GM18519 (cell line): ENCODE data around the gene FANCL.
"Not testable (repeated sequence)": the region's sequence is repeated elsewhere in the genome, so short reads cannot be mapped to it uniquely, and the experiment has no call there.

Experiments used
- ATAC-seq: cut with Tn5 transposase; IDR thresholded peaks from one replicate; pipeline ENCODE4 v1.9.1; 2021; ENCODE audit warnings: mild to moderate bottlenecking, moderate library complexity; ENCODE audit not compliant: unreplicated experiment, low FRiP score

Gene FANCL

DNA sequence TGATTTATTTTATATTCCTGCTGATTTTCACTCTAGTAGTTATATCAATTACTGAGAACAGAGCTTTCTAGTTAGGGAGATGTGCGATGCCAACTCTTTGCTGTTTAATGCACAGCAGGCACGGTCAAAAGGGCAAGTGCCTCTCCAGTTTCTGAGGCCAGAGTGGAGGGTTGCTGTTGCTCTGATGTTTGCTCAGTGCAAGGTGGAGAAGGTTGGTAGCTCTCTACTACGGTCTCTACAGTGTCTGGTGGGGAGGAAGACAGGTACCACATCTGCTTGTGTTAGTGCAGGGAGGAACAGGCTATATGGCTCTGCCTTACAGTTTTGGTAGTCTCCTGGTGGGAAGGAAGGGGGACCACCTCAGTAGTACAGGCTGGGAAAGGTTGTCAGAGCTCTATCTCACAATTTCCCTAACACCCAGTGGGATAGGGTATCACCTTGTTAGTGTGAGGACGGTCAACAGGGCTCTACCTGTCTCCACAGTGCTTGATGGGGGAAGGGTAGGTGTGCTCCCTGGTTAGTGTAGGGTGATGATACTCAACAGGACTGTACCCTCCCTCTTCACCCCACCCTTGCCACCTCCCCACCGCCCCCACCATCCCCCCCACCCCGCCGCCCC is 85.9 kb downstream of the FANCL start:
- no peak for ATAC-seq

DNA sequence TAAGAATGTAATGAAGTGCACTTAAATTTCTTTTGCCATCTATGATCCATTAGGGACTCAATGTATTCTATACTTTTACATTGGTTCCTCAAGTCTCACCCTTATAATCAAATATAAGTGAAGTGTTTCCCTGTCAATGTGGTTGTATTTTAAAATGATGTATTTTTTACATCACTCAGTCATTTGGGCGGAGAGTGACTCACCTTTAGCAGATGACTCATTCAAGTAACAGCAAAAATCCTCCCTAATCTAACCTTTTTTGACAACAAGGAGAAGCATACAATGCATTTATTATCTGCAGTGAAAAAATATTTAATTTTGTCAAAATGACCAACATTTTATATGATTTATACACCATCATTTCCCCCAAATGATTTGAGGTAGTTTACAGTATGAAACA is 94.4 kb downstream of the FANCL start:
- no peak for ATAC-seq

DNA sequence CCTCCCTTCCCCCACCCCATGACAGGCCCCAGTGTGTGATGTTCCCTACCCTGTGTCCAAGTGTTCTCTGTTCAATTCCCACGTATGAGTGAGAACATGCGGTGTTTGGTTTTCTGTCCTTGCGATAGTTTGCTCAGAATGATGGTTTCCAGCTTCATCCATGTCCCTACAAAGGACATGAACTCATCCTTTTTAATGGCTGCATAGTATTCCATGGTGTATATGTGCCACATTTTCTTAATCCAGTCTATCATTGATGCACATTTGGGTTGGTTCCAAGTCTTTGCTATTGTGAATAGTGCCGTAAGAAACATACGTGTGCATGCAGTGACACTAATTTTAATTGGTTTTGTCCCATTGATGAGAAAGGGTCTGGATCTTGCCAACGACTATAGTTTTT is 95.4 kb downstream of the FANCL start:
- ATAC-seq = not testable (repeated sequence)

DNA sequence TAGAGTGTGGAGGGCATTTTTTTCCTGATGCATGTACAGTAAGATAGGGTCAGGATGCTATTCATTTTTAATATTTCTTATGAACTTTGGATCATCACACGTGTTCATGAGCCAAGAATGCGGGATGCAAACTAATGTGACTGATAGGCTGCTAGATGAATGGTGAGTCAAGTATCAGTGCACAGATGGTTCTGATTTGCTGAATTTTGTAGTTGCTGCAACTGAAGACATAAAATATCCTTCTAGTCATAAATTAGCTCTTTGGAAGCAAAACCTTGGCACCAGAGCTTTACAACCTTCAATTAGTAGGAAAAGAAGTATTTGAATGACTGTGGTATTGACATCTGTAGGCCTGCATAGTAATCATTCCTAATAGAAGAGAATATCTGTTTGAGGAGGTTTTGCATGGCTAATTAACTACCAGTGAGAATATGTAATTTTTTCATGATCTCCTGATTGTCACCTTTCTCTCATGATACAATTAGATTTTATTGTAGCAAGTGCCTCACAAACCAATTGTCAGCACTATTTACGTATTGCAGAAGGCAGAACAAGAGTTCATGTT is 100.5 kb downstream of the FANCL start:
- no peak for ATAC-seq

DNA sequence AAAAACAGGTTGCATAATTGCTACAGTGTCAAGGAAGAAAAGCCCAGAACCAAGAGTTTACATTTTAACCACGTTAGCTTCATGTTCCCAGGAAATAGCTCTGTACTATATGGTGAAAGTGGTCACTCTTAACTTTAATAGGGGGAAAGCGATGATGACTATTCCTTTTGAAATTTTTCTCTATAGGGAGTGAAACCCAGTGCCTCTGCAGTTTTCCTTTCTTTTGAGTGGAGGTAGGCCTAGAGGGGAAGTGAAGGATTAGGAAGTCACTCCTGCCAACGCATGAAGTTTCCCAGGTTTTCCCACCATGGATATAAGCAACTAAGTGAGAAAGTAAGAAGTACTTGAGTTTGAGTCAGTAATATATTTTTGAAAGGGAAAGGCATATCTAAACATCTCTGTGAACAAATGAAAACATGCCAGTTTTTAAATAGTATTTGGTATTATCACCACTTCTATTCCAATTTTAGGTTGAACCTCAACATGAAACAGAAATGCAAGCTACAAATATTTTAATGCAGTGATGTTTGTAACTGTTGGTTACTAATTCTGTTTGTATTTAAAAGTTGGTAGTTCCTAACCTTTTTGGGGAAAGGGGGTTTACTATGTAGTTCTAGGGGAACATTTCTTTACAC is 102.6 kb downstream of the FANCL start:
- ATAC-seq = no peak

DNA sequence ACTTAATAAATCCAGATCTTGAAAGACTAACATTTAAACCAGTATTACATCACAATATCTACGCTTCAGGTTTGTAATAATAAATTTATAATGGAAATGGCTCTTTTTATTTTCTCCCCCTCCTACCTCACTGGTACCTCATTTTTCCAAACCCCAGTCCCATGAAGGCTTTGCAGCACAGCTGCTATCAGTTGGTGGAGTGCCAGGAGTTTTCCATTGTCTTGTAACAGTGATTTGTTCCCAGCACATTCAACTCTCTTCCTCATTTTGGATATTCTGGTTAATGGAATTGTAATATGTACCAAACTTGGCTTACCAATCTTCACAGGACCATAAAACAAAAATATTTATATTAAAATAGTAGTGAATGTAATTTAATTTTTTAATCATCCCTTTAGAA is 103.3 kb downstream of the FANCL start:
- no peak for ATAC-seq

DNA sequence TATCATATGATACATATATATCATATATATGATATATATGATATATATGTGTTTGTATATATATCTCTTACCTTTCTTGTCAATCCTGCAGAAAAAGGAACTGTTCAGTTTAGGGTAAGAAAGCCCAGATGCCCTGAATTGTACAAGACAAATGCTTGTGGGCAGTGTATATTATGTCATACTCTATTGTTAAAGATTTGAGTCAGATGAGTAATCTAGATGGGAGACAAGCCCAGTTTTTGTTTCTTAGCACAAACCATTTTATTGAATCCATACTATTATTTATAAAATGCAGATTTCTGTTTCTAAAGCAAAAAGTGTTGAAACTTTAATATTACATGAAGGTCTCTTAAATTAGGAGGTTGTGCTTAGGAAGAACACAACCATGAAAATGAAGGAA is 103.9 kb downstream of the FANCL start:
- peak; percentile 81 for ATAC-seq

DNA sequence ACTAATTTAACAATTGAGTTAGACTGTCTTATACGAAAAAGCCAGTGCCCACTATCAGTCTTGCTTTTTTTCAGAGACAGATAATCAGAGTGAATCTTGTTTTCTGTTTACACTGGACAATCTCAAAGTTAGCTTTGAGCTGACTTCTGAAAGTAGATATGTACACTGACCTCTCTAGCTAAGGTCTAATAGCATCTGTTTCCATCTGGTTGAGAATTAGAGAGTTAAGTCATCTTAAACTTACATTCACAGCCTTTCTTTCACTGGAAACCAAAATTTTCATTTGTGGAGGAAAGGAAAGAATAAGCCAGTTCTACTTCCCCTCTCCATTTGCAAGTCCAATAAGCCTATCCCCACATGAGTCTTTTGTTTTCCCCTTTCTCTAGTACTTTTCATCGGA is 105.3 kb downstream of the FANCL start:
- ATAC-seq = no peak

DNA sequence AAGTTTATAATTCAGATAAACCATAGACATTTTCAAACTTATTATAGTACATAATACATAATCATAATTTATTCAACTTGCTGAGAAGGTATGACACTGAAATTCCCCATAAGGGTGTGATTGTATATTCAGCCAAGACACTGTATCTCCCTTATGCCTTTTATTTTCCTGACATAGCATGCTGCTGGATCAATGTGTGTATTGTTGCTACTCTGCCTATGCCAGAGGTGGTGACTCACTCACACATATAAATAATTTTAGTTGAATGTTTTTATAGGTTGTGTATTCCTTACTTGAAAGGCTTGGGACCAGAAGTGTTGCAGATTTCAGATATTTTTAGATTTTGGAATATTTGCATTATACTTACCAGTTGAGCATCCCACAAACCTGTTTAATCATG is 107.7 kb downstream of the FANCL start:
- ATAC-seq = no peak

DNA sequence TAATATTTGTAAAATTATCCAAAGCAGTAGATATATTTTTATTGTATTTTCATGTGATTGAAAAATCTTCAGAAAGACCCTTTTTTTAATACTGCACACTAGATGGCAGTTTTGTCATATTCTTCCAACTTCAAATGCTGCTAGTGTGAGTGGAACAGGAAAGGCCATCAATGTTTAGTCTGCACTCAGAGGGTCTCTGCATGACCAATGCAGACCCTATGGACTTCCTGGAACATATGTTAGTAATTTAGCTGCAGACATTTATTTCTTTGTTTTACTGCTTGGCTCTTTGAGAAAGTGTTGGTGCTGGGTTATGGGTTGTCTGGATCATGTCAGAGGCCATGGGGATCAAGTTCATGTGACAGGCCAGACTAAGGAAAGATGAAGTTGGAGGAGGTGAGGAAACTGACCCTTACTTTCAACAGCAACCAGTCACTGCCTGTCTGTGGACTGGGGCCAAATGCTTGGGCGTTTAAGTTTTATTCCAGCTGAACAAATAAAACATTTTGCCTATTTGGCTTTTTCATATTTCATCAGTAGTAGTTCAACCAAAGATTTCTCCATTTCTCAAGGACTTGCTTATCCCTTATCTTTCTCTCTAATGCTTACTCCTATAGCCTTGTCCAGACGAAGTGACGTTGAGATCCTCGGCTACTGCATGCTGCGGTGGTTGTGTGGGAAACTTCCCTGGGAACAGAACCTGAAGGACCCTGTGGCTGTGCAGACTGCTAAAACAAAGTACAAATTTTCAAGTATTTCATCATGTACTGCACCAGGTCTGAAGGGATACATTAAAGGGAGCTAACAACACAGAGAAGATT is 109.7 kb downstream of the FANCL start:
- ATAC-seq = no peak

DNA sequence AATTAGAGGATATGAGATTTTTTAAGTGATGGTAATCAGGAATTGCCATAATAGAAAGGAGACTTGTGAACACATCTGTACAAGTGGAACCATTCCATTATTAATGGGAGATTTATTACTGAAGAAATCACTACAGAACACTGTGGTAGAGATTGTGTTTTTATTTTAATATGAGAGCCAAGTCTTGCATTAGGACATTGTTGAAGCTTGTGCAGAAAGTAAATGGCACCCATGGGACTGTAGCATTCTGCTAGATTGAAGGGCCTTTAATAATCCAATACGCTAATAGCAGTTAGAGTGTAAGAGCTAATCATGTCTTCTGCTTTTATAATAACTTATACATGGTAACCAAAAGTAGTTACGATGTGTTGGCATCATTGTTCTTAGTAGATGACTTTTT is 110.9 kb downstream of the FANCL start:
- no peak for ATAC-seq

DNA sequence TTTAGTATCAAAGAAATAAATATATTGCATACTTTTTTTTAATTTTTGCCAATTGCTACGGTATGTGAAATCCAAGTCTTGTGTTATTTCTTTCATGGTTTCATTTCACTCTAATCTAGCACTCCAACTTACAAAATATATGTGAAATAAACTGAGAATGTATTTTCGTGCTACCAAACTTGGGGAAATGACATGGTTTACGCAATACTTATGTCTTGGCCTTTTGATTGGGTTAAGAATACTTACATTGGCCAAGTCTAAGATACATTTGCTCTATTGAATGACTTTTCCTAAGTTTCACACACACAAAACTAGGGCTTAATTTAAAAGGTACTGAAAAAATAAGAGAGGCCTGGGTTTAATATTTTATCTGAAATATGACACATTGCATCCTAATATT is 114.0 kb downstream of the FANCL start:
- ATAC-seq = no peak

DNA sequence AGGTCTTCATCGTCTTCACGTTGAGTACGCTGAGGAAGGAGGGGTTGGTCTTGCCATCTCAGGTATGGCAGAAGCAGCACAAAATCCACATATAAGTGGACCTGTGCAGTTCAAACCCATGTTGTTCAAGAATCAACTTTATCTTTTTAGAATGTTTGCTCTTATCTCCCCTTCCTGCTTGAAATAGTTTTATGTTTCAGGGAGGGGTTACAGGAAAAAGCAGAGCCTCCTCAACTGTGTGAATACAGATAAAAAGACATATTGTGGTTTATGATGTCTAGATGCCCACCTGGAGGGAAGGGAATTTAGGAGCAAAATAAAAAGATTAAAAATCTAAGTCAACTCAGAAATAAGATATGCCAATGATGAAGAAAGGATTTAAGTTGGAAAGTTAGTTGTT is 118.6 kb downstream of the FANCL start:
- ATAC-seq = no peak

DNA sequence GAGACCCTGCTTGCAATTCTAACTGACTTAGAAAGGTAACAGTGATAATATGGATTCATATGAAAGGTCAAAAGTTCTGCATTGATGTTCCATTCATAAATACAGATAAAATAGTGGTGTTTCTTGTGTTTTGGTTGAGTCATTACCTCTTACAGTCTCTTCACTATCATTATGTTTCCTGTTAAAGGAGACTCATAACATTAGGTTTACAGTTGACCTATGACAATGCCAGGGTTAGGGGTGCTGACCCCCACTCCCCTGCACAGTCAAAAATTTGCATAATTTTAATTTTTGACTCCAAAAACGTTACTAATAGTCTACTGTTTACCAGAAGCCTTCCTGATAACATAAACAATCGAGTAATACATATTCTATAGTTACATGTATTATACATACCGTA is 119.1 kb downstream of the FANCL start:
- no peak for ATAC-seq

DNA sequence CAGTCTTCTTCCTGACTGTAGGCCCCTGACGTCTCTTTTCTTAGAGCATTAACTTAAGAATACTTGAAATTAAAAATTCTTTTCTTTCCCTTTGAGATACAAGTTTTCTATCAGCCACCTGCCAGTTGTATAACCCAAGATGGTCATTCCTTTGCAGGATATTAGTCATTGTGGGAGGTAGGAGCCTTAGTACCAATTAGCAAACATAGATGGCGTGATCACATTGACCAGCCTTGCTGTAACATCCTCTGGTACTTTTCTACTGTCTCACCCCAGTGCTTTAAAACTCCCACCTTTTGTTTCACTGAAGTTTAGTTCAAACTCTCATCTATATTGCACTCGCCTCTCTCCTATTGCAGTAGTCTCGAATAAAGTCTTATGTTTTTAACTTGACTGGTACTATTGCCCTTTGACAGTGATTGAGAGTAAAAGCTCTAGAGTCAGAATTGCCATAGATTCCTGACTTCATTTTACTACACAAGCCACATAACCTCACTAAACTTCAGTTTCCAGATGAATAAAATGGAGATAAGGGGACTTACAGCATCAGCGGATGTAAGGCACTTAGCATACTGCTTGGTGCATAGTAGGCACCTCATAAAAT is 120.4 kb downstream of the FANCL start:
- ATAC-seq = no peak

DNA sequence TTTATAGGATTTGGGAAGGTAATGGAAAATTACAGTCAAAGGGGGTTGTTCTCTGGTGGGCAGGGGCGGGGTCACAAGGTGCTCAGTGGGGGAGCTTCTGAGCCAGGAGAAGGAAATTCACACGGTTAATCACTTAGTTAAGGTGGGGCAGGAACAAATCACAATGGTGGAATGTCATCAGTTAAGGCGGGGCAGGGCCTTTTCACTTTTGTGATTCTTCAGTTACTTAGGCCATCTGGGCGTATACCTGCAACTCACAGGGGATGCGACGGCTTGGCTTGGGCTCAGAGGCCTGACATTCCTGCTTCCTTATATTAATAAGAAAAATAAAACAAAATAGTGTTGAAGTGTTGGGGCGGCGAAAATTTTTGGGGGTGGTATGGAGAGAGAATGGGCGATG is 127.6 kb downstream of the FANCL start:
- not testable (repeated sequence) for ATAC-seq

DNA sequence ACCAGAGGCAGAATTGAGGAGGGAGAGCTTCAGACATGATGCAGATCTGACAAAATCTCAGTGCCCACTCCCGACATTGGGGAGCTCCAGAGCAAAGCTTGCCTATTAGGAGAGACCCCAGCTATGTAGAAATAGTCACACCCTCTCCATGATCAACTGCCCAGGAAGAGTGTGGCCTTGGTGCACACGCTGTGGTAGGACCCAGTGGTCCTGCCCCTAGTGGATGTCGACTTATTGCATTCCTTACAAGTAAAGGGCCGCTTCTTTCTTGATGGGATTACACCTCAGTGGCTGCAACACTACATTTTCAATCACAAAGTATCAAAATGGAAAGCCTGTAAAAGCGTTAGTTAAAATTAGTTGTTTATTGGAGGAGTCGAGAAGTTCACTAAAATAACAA is 130.4 kb downstream of the FANCL start:
- ATAC-seq = no peak

DNA sequence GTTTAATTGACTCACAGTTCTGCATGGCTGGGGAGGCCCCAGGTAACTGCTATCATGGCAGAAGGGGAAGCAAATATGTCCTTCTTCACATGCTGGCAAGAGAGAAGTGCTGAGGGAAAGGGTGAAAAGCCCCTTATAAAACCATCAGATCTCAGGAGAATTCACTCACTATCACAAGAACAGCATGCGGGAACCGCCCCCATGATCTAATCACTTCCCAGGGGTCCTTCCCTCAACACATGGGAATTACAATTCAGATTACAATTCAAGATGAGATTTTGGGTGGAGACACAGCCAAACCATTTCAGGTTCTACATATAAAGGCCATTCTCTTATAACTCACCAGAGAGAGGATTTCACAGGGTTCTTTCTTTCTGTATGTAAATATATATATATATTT is 131.6 kb downstream of the FANCL start:
- no peak for ATAC-seq
